ENCODE results near the gene LIPF. TPM values are rescaled to one million over a fixed set of nuclear protein-coding genes. Genes with fewer than 3 reads are reported as not detected.

The LIPF gene
- total RNA-seq, 1 experiment from 2014 or later: not detected

GRCh38 chr10:88702848-88703597 lies 38.8 kb downstream of the LIPF start:
- peak overlapping the region in 1 of 2 experiments; percentile 30; a peak in 2 of 5 replicates for H3K4me3 Mint-ChIP-seq
- no peak overlapping the region for H2BK5ac ChIP-seq (ENCODE audit: insufficient read length, low read length)
- TF ChIP-seq, protein P1, sequence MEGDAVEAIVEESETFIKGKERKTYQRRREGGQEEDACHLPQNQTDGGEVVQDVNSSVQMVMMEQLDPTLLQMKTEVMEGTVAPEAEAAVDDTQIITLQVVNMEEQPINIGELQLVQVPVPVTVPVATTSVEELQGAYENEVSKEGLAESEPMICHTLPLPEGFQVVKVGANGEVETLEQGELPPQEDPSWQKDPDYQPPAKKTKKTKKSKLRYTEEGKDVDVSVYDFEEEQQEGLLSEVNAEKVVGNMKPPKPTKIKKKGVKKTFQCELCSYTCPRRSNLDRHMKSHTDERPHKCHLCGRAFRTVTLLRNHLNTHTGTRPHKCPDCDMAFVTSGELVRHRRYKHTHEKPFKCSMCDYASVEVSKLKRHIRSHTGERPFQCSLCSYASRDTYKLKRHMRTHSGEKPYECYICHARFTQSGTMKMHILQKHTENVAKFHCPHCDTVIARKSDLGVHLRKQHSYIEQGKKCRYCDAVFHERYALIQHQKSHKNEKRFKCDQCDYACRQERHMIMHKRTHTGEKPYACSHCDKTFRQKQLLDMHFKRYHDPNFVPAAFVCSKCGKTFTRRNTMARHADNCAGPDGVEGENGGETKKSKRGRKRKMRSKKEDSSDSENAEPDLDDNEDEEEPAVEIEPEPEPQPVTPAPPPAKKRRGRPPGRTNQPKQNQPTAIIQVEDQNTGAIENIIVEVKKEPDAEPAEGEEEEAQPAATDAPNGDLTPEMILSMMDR (conservative IDR thresholded peaks at IDR 0.05): no peak
- no peak overlapping the region for H2BK15ac ChIP-seq (ENCODE audit: low read depth, low read length)
- H4K20me1 ChIP-seq (ENCODE audit: control insufficient read depth, insufficient read depth, insufficient read length): no peaks in the 10 kb centered on the region
- no peak overlapping the region for H4K5ac ChIP-seq (ENCODE audit: insufficient read length, low read depth, low read length)
- H3K9me3 Mint-ChIP-seq: no peaks in the 10 kb centered on the region; a peak in 1 of 5 replicates
- peaks cover 18% of the 10 kb centered on the region in 2 experiments for H3K4me1 Mint-ChIP-seq
- H4K91ac ChIP-seq (ENCODE audit: insufficient read length, low read depth, low read length): no peak overlapping the region
- H3K18ac ChIP-seq (ENCODE audit: insufficient read length, low read depth, low read length): no peak overlapping the region
- H3K23ac ChIP-seq (ENCODE audit: insufficient read length, low read depth, low read length): no peak overlapping the region
- no peak overlapping the region for H3K27ac ChIP-seq (ENCODE audit: insufficient read length, low read depth, low read length)
- H3K27me3 ChIP-seq (ENCODE audit: insufficient read depth, low read length): peaks cover 45% of the 10 kb centered on the region
- no peak overlapping the region for H2AFZ ChIP-seq (ENCODE audit: low read length)
- no peak overlapping the region for H2AK5ac ChIP-seq (ENCODE audit: insufficient read length, low read length)
- no CpG with 5 or more reads among the region's 4 CpGs for WGBS (ENCODE audit: extremely low coverage, insufficient read length, low lambda C conversion rate)
- H3K56ac ChIP-seq (ENCODE audit: insufficient read length, low read depth, low read length): no peak overlapping the region
- H3K4ac ChIP-seq (ENCODE audit: low read depth, low read length): no peak overlapping the region
- H3K27ac Mint-ChIP-seq: peak overlapping the region in 1 of 3 experiments; percentile 40; a peak in 1 of 7 replicates
- no peaks in the 10 kb centered on the region for H3K79me1 ChIP-seq (ENCODE audit: insufficient read depth, low read depth, low read length, poor library complexity, severe bottlenecking)
- peak; percentile 88 for DNase-seq
- no peak overlapping the region for H2BK20ac ChIP-seq (ENCODE audit: low read depth, low read length, poor library complexity, severe bottlenecking)
- no peak overlapping the region for H3K14ac ChIP-seq (ENCODE audit: insufficient read depth, low read length)
- no peaks in the 10 kb centered on the region for H3K4me1 ChIP-seq (ENCODE audit: insufficient read depth, low read length)
- H3K9ac ChIP-seq (ENCODE audit: extremely low read depth, insufficient read length, low read length): no peak overlapping the region
- H3K27me3 Mint-ChIP-seq (ENCODE audit: low read depth): peaks cover 94% of the 10 kb centered on the region
- H3K23me2 ChIP-seq (ENCODE audit: insufficient read length, low read depth, low read length, poor library complexity, severe bottlenecking): no peaks in the 10 kb centered on the region
- no peaks in the 10 kb centered on the region for H3K9me3 ChIP-seq (ENCODE audit: control insufficient read depth, low read depth, low read length)
- H3K4me2 ChIP-seq (ENCODE audit: insufficient read depth, insufficient read length, low read length): no peak overlapping the region
- H3K36me3 Mint-ChIP-seq (ENCODE audit: insufficient read depth in 1 of 3, low read depth in 3 of 3): no peaks in the 10 kb centered on the region
- no peak overlapping the region for H3T11ph ChIP-seq (ENCODE audit: low read length)
- H2BK120ac ChIP-seq (ENCODE audit: low read depth, low read length, poor library complexity, severe bottlenecking): no peak overlapping the region
- no peak overlapping the region for H4K8ac ChIP-seq (replicated peaks; ENCODE audit: insufficient read length, low read depth, low read length)
- H2BK12ac ChIP-seq (ENCODE audit: insufficient read length, low read depth, low read length): no peak overlapping the region
- no peaks in the 10 kb centered on the region for H3K79me2 ChIP-seq (ENCODE audit: insufficient read depth, low read length)
